ENCODE data around the gene FOXRED2.
"Not testable (repeated sequence)": the region's sequence is repeated elsewhere in the genome, so short reads cannot be mapped to it uniquely, and the experiment has no call there.

The FOXRED2 gene

DNA sequence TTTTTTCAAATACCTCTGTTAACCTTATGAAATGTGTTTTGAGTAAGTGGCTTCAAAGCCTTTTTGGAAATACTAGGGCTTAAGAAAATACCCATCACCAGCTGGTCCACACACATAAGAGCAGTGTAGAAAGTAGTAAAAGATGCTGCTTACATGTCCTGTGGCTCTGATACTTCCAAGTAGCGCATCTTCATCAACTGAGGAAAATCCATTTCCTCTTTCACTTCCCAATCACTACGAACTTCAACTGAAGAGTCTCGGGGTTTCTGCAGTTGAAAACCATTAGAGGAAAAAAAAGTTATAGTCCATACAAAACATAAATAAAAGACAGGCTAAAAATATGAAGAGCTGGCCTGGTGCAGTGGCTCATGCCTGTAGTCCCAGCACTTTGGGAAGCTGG lies 13.6 kb upstream of the FOXRED2 start:
- H3K27ac ChIP-seq (ENCODE audit: low read depth, low read length), result no peak overlapping the region
- no peaks in the 10 kb centered on the region for H3K27me3 ChIP-seq (ENCODE audit: control insufficient read depth in 1 of 2, insufficient read depth in 2 of 2, low read length in 2 of 2)
- no peak overlapping the region for H3K9ac ChIP-seq (ENCODE audit: low read depth in 1 of 2, low read length in 2 of 2)
- H3K9me3 ChIP-seq (ENCODE audit: control insufficient read depth in 1 of 2, low read length in 2 of 2), result no peaks in the 10 kb centered on the region
- H3K4me1 ChIP-seq (ENCODE audit: control insufficient read depth in 1 of 2, insufficient read depth in 2 of 2, low read length in 2 of 2), result no peaks in the 10 kb centered on the region
- H3K4me3 ChIP-seq (ENCODE audit: low read depth in 1 of 2, low read length in 2 of 2), result no peak overlapping the region
- H3K36me3 ChIP-seq (ENCODE audit: control insufficient read depth in 1 of 2, insufficient read depth in 2 of 2, low read length in 2 of 2), result peaks cover 71 to 99% of the 10 kb centered on the region in 2 donors

DNA sequence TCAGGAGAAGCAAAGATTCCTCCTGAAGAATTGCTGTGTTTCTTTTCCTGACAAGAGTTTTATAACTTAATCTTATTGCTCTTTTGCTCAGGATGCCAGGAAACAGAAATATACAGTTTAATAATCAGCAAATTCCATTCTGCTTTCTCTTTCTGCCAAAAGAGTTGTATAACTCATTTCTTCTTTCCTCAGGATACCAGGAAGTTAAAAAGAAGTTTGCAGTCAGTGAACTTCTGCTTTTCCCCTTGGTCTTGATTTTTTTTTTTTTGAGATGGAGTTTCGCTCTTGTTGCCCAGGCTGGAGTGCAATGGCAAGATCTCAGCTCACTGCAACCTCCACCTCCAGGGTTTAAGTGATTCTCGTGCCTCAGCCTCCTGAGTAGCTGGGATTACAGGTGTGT lies 13.1 kb upstream of the FOXRED2 start:
- not testable (repeated sequence) for H3K4me3 ChIP-seq (ENCODE audit: low read depth in 1 of 2, low read length in 2 of 2); H3K27ac ChIP-seq (ENCODE audit: low read depth, low read length); H3K9me3 ChIP-seq (ENCODE audit: control insufficient read depth in 1 of 2, low read length in 2 of 2); H3K4me1 ChIP-seq (ENCODE audit: control insufficient read depth in 1 of 2, insufficient read depth in 2 of 2, low read length in 2 of 2); H3K9ac ChIP-seq (ENCODE audit: low read depth in 1 of 2, low read length in 2 of 2); H3K27me3 ChIP-seq (ENCODE audit: control insufficient read depth in 1 of 2, insufficient read depth in 2 of 2, low read length in 2 of 2)
- H3K36me3 ChIP-seq (ENCODE audit: control insufficient read depth in 1 of 2, insufficient read depth in 2 of 2, low read length in 2 of 2), result peaks cover 67 to 99% of the 10 kb centered on the region in 2 donors

DNA sequence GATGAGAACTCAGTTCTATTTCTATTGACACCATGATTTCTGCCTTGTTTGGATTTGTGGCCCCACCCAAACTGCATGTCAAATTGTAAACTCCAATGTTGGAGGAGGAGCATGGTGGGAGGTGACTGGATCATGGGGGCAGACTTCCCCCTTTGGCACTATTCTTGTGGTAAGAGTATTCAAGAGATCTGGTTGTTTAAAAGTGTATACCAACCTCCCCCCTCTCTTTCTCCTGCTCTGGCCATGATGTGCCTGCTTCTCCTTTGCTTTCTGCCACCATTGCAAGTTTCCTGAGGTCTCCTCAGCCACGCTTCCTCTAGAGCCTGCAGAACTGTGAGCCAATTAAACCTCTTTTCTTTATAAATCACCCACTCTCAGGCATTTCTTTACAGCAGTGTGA lies 7.9 kb upstream of the FOXRED2 start:
- Histone ChIP-seq H3K36me3 (ENCODE audit: control insufficient read depth in 1 of 2, insufficient read depth in 2 of 2, low read length in 2 of 2) (peaks cover 68 to 94% of the 10 kb centered on the region in 2 donors), H3K27ac (ENCODE audit: low read depth, low read length) (no peak overlapping the region), H3K27me3 (ENCODE audit: control insufficient read depth in 1 of 2, insufficient read depth in 2 of 2, low read length in 2 of 2) (no peaks in the 10 kb centered on the region), H3K4me1 (ENCODE audit: control insufficient read depth in 1 of 2, insufficient read depth in 2 of 2, low read length in 2 of 2) (no peaks in the 10 kb centered on the region), H3K4me3 (ENCODE audit: low read depth in 1 of 2, low read length in 2 of 2) (no peak overlapping the region), H3K9ac (ENCODE audit: low read depth in 1 of 2, low read length in 2 of 2) (no peak overlapping the region), H3K9me3 (ENCODE audit: control insufficient read depth in 1 of 2, low read length in 2 of 2) (no peaks in the 10 kb centered on the region)

DNA sequence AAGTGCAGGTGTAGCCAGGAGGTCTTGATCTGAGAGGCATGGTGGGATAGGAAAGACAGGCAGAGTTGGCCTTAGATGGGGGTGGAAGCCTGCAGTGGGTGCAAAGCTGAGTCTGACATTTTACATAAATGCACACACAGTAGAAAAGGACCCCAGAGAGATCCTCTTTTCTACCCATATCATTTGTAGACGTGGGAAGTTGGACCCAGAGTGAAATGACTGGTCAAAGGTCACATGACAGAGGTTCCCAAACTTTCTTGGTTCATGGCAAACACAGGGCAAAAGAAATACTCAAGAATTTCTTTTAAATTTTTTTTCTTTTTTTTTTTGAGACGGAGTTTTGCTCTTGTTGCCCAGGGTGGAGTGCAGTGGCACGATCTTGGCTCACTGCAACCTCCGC lies 6.2 kb upstream of the FOXRED2 start:
- no peaks in the 10 kb centered on the region for H3K4me1 ChIP-seq (ENCODE audit: control insufficient read depth in 1 of 2, insufficient read depth in 2 of 2, low read length in 2 of 2)
- H3K36me3 ChIP-seq (ENCODE audit: control insufficient read depth in 1 of 2, insufficient read depth in 2 of 2, low read length in 2 of 2), result peaks cover 55 to 78% of the 10 kb centered on the region in 2 donors

DNA sequence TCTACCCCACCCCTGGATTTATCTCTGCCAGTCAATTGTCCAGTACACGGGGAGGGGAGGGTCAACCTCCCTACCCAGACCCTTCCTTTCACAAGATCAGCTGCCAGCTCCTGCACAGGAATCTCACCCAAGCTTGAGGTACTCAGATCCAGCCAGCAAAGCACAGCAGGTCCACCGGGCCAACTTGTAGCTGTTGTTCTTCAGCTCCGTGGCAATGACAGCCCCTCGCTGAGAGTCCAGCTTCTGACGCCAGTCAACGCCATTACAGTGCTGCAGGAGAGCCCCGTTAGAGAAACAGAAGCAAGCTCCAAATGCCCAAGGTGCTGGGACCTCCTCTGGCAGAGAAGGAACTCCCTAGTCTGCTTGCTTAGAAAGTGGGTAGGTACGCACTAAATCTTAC lies 5.5 kb upstream of the FOXRED2 start:
- H3K27me3 ChIP-seq (ENCODE audit: control insufficient read depth in 1 of 2, insufficient read depth in 2 of 2, low read length in 2 of 2), result no peaks in the 10 kb centered on the region
- H3K27ac ChIP-seq (ENCODE audit: low read depth, low read length), result no peak overlapping the region
- no peaks in the 10 kb centered on the region for H3K9me3 ChIP-seq (ENCODE audit: control insufficient read depth in 1 of 2, low read length in 2 of 2)
- no peak overlapping the region for H3K4me3 ChIP-seq (ENCODE audit: low read depth in 1 of 2, low read length in 2 of 2)
- H3K4me1 ChIP-seq (ENCODE audit: control insufficient read depth in 1 of 2, insufficient read depth in 2 of 2, low read length in 2 of 2), result peaks cover 3 to 4% of the 10 kb centered on the region in 2 donors
- H3K36me3 ChIP-seq (ENCODE audit: control insufficient read depth in 1 of 2, insufficient read depth in 2 of 2, low read length in 2 of 2), result peaks cover 51 to 71% of the 10 kb centered on the region in 2 donors
- H3K9ac ChIP-seq (ENCODE audit: low read depth in 1 of 2, low read length in 2 of 2), result no peak overlapping the region

More for the DNA sequence above, 6.2 kb upstream of the FOXRED2 start:
- no peaks in the 10 kb centered on the region for H3K27me3 ChIP-seq (ENCODE audit: control insufficient read depth in 1 of 2, insufficient read depth in 2 of 2, low read length in 2 of 2)
- no peak overlapping the region for H3K9ac ChIP-seq (ENCODE audit: low read depth in 1 of 2, low read length in 2 of 2)
- no peaks in the 10 kb centered on the region for H3K9me3 ChIP-seq (ENCODE audit: control insufficient read depth in 1 of 2, low read length in 2 of 2)
- no peak overlapping the region for H3K4me3 ChIP-seq (ENCODE audit: low read depth in 1 of 2, low read length in 2 of 2)
- H3K27ac ChIP-seq (ENCODE audit: low read depth, low read length), result no peak overlapping the region

DNA sequence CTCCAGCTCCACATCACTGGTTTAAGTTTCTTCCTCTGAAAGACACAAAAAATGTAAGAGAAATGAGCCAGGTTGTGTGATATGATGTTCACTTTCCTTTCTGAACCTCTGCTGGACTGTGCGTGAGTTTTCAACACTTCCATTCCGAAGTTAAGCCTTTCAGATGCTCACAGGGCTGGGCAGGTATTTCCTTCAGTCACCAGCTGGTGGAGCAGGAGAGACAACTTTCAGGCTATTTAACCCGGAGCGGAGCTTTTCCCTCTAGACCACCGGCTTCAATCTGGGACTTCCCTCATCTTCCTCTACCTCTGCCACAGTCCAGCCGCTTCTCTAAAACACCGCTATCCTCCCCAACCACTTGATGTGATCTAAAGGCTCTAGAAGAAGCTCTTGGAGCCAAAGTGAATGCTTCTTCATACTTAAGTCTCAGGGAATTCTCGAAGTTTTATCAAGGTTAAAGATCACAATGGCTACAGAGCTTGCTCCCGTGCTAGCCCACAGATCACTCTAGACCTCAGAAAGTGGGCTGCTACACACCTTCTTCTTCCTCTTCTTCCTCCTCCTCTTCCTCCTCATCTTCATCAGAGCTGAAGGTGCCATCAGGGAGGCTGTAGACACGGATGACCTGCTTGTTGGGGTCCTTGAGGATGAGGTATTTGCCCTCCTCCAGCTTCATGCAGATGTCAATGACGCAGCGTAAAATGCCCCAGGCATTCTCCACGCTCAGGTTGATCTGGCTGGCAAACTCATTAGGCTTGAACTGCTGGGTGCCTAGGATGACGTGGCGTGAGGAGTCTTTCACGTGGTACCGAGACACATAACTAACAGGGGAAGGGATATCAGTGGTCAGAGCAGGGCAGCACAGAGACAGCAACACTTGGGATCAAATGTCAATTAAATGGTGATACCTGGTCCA lies 4.4 kb upstream of the FOXRED2 start:
- H3K27me3 ChIP-seq (ENCODE audit: control insufficient read depth in 1 of 2, insufficient read depth in 2 of 2, low read length in 2 of 2), result no peaks in the 10 kb centered on the region
- H3K4me1 ChIP-seq (ENCODE audit: control insufficient read depth in 1 of 2, insufficient read depth in 2 of 2, low read length in 2 of 2), result peaks cover 10 to 11% of the 10 kb centered on the region in 2 donors
- H3K27ac ChIP-seq (ENCODE audit: low read depth, low read length), result no peak overlapping the region
- no peak overlapping the region for H3K4me3 ChIP-seq (ENCODE audit: low read depth in 1 of 2, low read length in 2 of 2)
- no peak overlapping the region for H3K9ac ChIP-seq (ENCODE audit: low read depth in 1 of 2, low read length in 2 of 2)
- H3K9me3 ChIP-seq (ENCODE audit: control insufficient read depth in 1 of 2, low read length in 2 of 2), result no peaks in the 10 kb centered on the region
- peaks cover 40 to 60% of the 10 kb centered on the region in 2 donors for H3K36me3 ChIP-seq (ENCODE audit: control insufficient read depth in 1 of 2, insufficient read depth in 2 of 2, low read length in 2 of 2)

DNA sequence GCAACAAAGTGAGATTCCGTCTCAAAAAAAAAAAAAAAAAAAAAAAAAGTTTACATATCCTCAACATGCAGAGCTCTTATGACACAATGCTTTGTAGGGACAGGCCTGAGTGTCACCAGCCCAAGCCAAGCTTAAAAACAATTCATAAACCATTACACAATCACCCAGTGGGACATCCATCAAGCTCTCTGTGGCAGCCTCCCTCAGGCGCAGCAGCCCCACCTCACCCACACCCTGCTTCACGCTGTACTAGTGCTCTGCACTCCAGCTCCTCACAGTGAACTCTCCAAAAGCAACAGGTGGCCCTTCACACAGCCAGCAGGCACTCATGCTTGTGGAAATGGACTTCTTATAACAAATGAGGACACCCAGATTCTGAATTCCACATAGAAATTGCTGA lies 3.5 kb upstream of the FOXRED2 start:
- Histone ChIP-seq H3K9ac (ENCODE audit: low read depth in 1 of 2, low read length in 2 of 2) (no peak overlapping the region), H3K9me3 (ENCODE audit: control insufficient read depth in 1 of 2, low read length in 2 of 2) (no peaks in the 10 kb centered on the region), H3K27ac (ENCODE audit: low read depth, low read length) (no peak overlapping the region), H3K4me3 (ENCODE audit: low read depth in 1 of 2, low read length in 2 of 2) (no peak overlapping the region), H3K27me3 (ENCODE audit: control insufficient read depth in 1 of 2, insufficient read depth in 2 of 2, low read length in 2 of 2) (no peaks in the 10 kb centered on the region), H3K36me3 (ENCODE audit: control insufficient read depth in 1 of 2, insufficient read depth in 2 of 2, low read length in 2 of 2) (peaks cover 36 to 52% of the 10 kb centered on the region in 2 donors), H3K4me1 (ENCODE audit: control insufficient read depth in 1 of 2, insufficient read depth in 2 of 2, low read length in 2 of 2) (peaks cover 10 to 17% of the 10 kb centered on the region in 2 donors)

DNA sequence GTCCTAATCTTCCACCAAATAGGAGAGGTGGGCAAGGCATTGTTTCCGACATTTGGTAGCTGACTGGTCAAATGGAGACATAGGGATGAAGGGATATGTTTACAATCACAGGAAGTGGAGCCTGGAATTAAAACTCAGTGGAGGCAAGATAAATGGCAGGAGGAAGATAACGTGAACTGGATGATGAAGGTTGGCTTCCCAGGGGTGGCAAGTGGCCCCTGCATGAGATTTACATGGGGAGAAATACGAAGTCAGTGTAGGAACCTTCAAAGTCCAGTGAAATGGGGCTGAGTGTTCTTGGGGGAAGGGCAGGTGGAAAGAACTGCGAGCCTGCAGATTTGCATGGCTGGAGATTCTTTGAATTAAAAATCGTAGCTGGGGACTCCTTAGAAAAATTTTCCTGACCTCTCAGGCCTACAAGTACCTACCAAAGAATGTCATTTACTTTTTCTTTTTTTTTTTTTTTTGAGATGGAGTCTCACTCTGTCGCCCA lies 724 bp upstream of the FOXRED2 start:
- H3K4me1 ChIP-seq (ENCODE audit: control insufficient read depth in 1 of 2, insufficient read depth in 2 of 2, low read length in 2 of 2), result peaks cover 15 to 27% of the 10 kb centered on the region in 2 donors

DNA sequence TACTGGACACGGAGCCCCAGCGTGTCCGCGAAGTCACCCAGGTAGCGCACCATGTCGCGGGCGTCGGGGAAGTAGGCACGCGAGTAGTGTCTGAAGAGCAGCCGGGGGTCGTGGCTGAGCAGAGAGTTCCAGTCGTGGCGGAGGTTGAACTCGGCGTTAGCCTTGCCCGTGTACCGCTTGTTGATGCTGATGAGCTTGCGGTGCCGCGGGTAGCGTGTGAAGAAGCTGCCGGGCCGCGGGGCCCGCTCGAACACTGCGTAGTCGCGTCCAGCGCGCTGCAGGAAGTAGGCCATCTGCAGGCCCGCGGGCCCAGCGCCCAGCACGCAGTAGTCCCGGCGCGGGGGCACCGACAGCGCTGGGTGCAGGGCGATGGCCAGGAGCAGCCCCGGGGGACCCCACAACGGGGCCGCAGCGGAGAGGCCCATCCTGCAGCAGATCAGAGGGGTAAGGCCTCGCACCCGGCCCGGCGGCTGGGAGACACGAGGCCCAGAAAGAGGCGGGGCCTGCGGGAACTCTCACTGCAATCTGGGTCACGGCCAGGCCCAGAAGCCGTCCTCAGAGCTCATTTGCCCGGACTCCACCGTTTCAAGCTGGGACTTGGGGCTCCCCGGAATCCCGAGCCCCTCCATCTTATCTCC lies 723 bp downstream of the FOXRED2 start:
- Histone ChIP-seq H3K9ac (ENCODE audit: low read depth in 1 of 2, low read length in 2 of 2) (no peak overlapping the region), H3K4me3 (ENCODE audit: low read depth in 1 of 2, low read length in 2 of 2) (peak overlapping the region; percentile 63 to 65)

More for the DNA sequence above, 724 bp upstream of the FOXRED2 start:
- no peak overlapping the region for H3K27ac ChIP-seq (ENCODE audit: low read depth, low read length)
- H3K36me3 ChIP-seq (ENCODE audit: control insufficient read depth in 1 of 2, insufficient read depth in 2 of 2, low read length in 2 of 2), result peaks cover 15 to 30% of the 10 kb centered on the region in 2 donors
- peak overlapping the region; percentile 63 to 65 for H3K4me3 ChIP-seq (ENCODE audit: low read depth in 1 of 2, low read length in 2 of 2)
- peak overlapping the region; percentile 28 to 44 for H3K9ac ChIP-seq (ENCODE audit: low read depth in 1 of 2, low read length in 2 of 2)
- no peaks in the 10 kb centered on the region for H3K9me3 ChIP-seq (ENCODE audit: control insufficient read depth in 1 of 2, low read length in 2 of 2)
- no peaks in the 10 kb centered on the region for H3K27me3 ChIP-seq (ENCODE audit: control insufficient read depth in 1 of 2, insufficient read depth in 2 of 2, low read length in 2 of 2)

More for the DNA sequence above, 723 bp downstream of the FOXRED2 start:
- H3K9me3 ChIP-seq (ENCODE audit: control insufficient read depth in 1 of 2, low read length in 2 of 2), result no peaks in the 10 kb centered on the region
- peaks cover 6 to 17% of the 10 kb centered on the region in 2 donors for H3K36me3 ChIP-seq (ENCODE audit: control insufficient read depth in 1 of 2, insufficient read depth in 2 of 2, low read length in 2 of 2)
- no peak overlapping the region for H3K27ac ChIP-seq (ENCODE audit: low read depth, low read length)
- peaks cover 15 to 27% of the 10 kb centered on the region in 2 donors for H3K4me1 ChIP-seq (ENCODE audit: control insufficient read depth in 1 of 2, insufficient read depth in 2 of 2, low read length in 2 of 2)
- H3K27me3 ChIP-seq (ENCODE audit: control insufficient read depth in 1 of 2, insufficient read depth in 2 of 2, low read length in 2 of 2), result no peaks in the 10 kb centered on the region
